ENCODE results near the gene SP100.

The SP100 gene

GRCh38 chr2:230413479-230413878 is 2.5 kb upstream of the SP100 start:
- Histone ChIP-seq H3K36me3 (no peaks in the 10 kb centered on the region), H3K4me3 (ENCODE audit: low read depth, low read length) (no peak overlapping the region), H3K27me3 (ENCODE audit: insufficient read depth, low read depth, severe bottlenecking) (peaks cover 77% of the 10 kb centered on the region), H3K9me3 (ENCODE audit: severe bottlenecking) (no peaks in the 10 kb centered on the region), H3K27ac (no peak overlapping the region)
- DNase-seq, result no peak
- TF ChIP-seq CTCF (IDR thresholded peaks at IDR 0.05; ENCODE audit: low read depth, low read length), result no peak

- TF ChIP-seq CTCF (IDR thresholded peaks at IDR 0.05; ENCODE audit: low read depth, low read length), result no peak
- H3K9me3 ChIP-seq (ENCODE audit: severe bottlenecking), result no peaks in the 10 kb centered on the region
- no peaks in the 10 kb centered on the region for H3K36me3 ChIP-seq
- no peak overlapping the region for H3K27ac ChIP-seq
- H3K27me3 ChIP-seq (ENCODE audit: insufficient read depth, low read depth, severe bottlenecking), result peaks cover 84% of the 10 kb centered on the region
- no peak for DNase-seq
- no peak overlapping the region for H3K4me3 ChIP-seq (ENCODE audit: low read depth, low read length)
These were observed 1.7 kb upstream of the SP100 start for GRCh38 chr2:230414302-230414701.

GRCh38 chr2:230417436-230417835 is 1.4 kb downstream of the SP100 start:
- no peak for TF ChIP-seq CTCF (IDR thresholded peaks at IDR 0.05; ENCODE audit: low read depth, low read length)
- Histone ChIP-seq H3K27ac (no peak overlapping the region), H3K9me3 (ENCODE audit: severe bottlenecking) (no peaks in the 10 kb centered on the region), H3K36me3 (no peaks in the 10 kb centered on the region), H3K27me3 (ENCODE audit: insufficient read depth, low read depth, severe bottlenecking) (peaks cover 84% of the 10 kb centered on the region), H3K4me3 (ENCODE audit: low read depth, low read length) (no peak overlapping the region)
- no peak for DNase-seq

- Histone ChIP-seq H3K9me3 (ENCODE audit: severe bottlenecking) (no peaks in the 10 kb centered on the region), H3K36me3 (no peaks in the 10 kb centered on the region), H3K27ac (no peak overlapping the region), H3K4me3 (ENCODE audit: low read depth, low read length) (no peak overlapping the region), H3K27me3 (ENCODE audit: insufficient read depth, low read depth, severe bottlenecking) (peaks cover 81% of the 10 kb centered on the region)
- no peak for DNase-seq
- TF ChIP-seq CTCF (IDR thresholded peaks at IDR 0.05; ENCODE audit: low read depth, low read length), result no peak
These were observed 2.5 kb downstream of the SP100 start for GRCh38 chr2:230418341-230419016.

- H3K36me3 ChIP-seq, result no peaks in the 10 kb centered on the region
- H3K9me3 ChIP-seq (ENCODE audit: severe bottlenecking), result no peaks in the 10 kb centered on the region
- TF ChIP-seq CTCF (IDR thresholded peaks at IDR 0.05; ENCODE audit: low read depth, low read length), result no peak
- H3K4me3 ChIP-seq (ENCODE audit: low read depth, low read length), result no peak overlapping the region
- peaks cover 74% of the 10 kb centered on the region for H3K27me3 ChIP-seq (ENCODE audit: insufficient read depth, low read depth, severe bottlenecking)
- H3K27ac ChIP-seq, result no peak overlapping the region
- no peak for DNase-seq
These were observed 3.2 kb downstream of the SP100 start for GRCh38 chr2:230419181-230419580.

- no peak for TF ChIP-seq CTCF (IDR thresholded peaks at IDR 0.05; ENCODE audit: low read depth, low read length)
- Histone ChIP-seq H3K36me3 (no peaks in the 10 kb centered on the region), H3K4me3 (ENCODE audit: low read depth, low read length) (no peak overlapping the region), H3K27me3 (ENCODE audit: insufficient read depth, low read depth, severe bottlenecking) (peaks cover 74% of the 10 kb centered on the region), H3K27ac (no peak overlapping the region), H3K9me3 (ENCODE audit: severe bottlenecking) (no peaks in the 10 kb centered on the region)
- no peak for DNase-seq
These were observed 6.1 kb downstream of the SP100 start for GRCh38 chr2:230422149-230422548.
